SK-N-SH (cell line): ENCODE measurements around the gene IER3IP1. TPM values are rescaled to one million over a fixed set of nuclear protein-coding genes. Genes with fewer than 3 reads are reported as not detected.

Source experiments
- CTCF ChIA-PET: fragments of 300-600, 350-600 bp; formaldehyde crosslinking; extraction: SDS; loops from one replicate; lab custom pipeline; 2021; lab: Yijun Ruan, JAX
- POLR2A ChIA-PET: fragments of 350-600 bp; sonication (Branson Sonifier 250); formaldehyde crosslinking; extraction: SDS; loops from one replicate; lab custom pipeline; 2020; ENCODE audit warnings: antibody characterized with exemption, inconsistent platforms; lab: Yijun Ruan, JAX
- DNase-seq: peaks from one replicate; pipeline ENCODE4 v3.0.0; 2012
- H2AFZ ChIP-seq: fragments of 200-600 bp; sonication (generic); 2 replicates; pipeline ENCODE4 v1.8.1; 2016; ENCODE audit warnings: antibody characterized with exemption, mild to moderate bottlenecking, low read depth
- H3F3A ChIP-seq: fragments of 200-600 bp; sonication (generic); replicated peaks from 2 replicates; pipeline ENCODE3; 2016; ENCODE audit warnings: antibody characterized with exemption, mild to moderate bottlenecking; ENCODE audit not compliant: insufficient read depth
- H3K27ac ChIP-seq, 2 experiments: fragments of 200-500 bp in 1 of 2; fragments of 200-600 bp in 1 of 2; sonication (Bioruptor generic) in 1 of 2; sonication (generic), shearing (Covaris generic) in 1 of 2; 2 replicates each; pipeline versions ENCODE4 v1.5.1 to v1.6.1; 2014 to 2016; ENCODE audit warnings: low read depth in 2 of 2, inconsistent platforms in 1 of 2, low read length in 1 of 2, mild to moderate bottlenecking in 1 of 2, mixed read lengths in 1 of 2
- H3K27me3 ChIP-seq: fragments of 200-600 bp; sonication (generic), shearing (Covaris generic); 2 replicates; pipeline ENCODE4 v1.6.1; 2016; ENCODE audit warnings: mixed run types; ENCODE audit not compliant: insufficient read depth
- H3K36me3 ChIP-seq, 2 experiments: fragments of 200-500 bp in 1 of 2; fragments of 200-600 bp in 1 of 2; sonication (Bioruptor generic) in 1 of 2; sonication (generic) in 1 of 2; replicated peaks in 1 of 2; 2 replicates each; pipeline versions ENCODE3 to v1.5.1; 2014 to 2016; ENCODE audit warnings: low read length in 1 of 2, mild to moderate bottlenecking in 1 of 2; ENCODE audit not compliant: insufficient read depth in 2 of 2, control insufficient read depth in 1 of 2
- H3K4me1 ChIP-seq, 2 experiments: fragments of 200-500 bp in 1 of 2; fragments of 200-600 bp in 1 of 2; sonication (Bioruptor generic) in 1 of 2; sonication (generic), shearing (Covaris generic) in 1 of 2; 2 replicates each; pipeline versions ENCODE4 v1.5.1 to v1.6.1; 2014 to 2016; ENCODE audit warnings: low read depth in 1 of 2, low read length in 1 of 2, mixed run types in 1 of 2; ENCODE audit not compliant: insufficient read depth in 2 of 2, control insufficient read depth in 1 of 2
- H3K4me2 ChIP-seq: fragments of 200-600 bp; sonication (generic), shearing (Covaris generic); 2 replicates; pipeline ENCODE4 v1.6.1; 2017; ENCODE audit warnings: mixed run types
- H3K4me3 ChIP-seq, 2 experiments: fragments of 200-500 bp in 1 of 2; fragments of 200-600 bp in 1 of 2; sonication (Bioruptor generic) in 1 of 2; sonication (generic), shearing (Covaris generic) in 1 of 2; 2 replicates each; pipeline versions ENCODE4 v1.5.1 to v1.8.1; 2014 to 2016; ENCODE audit warnings: low read depth in 2 of 2, inconsistent platforms in 1 of 2, low read length in 1 of 2, mild to moderate bottlenecking in 1 of 2, mixed read lengths in 1 of 2, moderate library complexity in 1 of 2
- H3K79me2 ChIP-seq: fragments of 200-600 bp; sonication (generic); 2 replicates; pipeline ENCODE4 v1.8.1; 2017; ENCODE audit warnings: mild to moderate bottlenecking; ENCODE audit not compliant: insufficient read depth
- H3K9ac ChIP-seq: fragments of 200-600 bp; sonication (generic); 2 replicates; pipeline ENCODE4 v1.6.1; 2017; ENCODE audit warnings: mixed run types
- H3K9me2 ChIP-seq: fragments of 200-600 bp; sonication (generic); 2 replicates; pipeline ENCODE4 v1.6.1; 2017; ENCODE audit warnings: mixed run types
- H3K9me3 ChIP-seq: fragments of 200-600 bp; sonication (generic); 2 replicates; pipeline ENCODE4 v1.6.1; 2017; ENCODE audit warnings: mixed run types, mild to moderate bottlenecking, moderate library complexity
- H4K20me1 ChIP-seq: fragments of 200-600 bp; sonication (generic); 2 replicates; pipeline ENCODE4 v1.6.1; 2017; ENCODE audit warnings: mild to moderate bottlenecking, mixed run types; ENCODE audit not compliant: insufficient read depth
- EZH2phosphoT487 ChIP-seq: fragments of 200-600 bp; sonication (generic); IDR thresholded peaks from 2 replicates; pipeline ENCODE4 v1.6.1; 2017; ENCODE audit warnings: low read depth, mixed run types, mild to moderate bottlenecking, antibody characterized with exemption, moderate library complexity, borderline replicate concordance
- FOSL2 ChIP-seq: IDR thresholded peaks from 2 replicates; pipeline ENCODE4 v1.4.0; 2012; ENCODE audit warnings: low read depth, mild to moderate bottlenecking, moderate library complexity, borderline replicate concordance
- FOXM1 ChIP-seq: IDR thresholded peaks from 2 replicates; pipeline ENCODE4 v1.4.0; 2012; ENCODE audit warnings: low read depth, mild to moderate bottlenecking
- JUND ChIP-seq: IDR thresholded peaks from 2 replicates; pipeline ENCODE4 v1.4.0; 2012
- MEF2A ChIP-seq: IDR thresholded peaks from 2 replicates; pipeline ENCODE4 v1.4.0; 2012; ENCODE audit warnings: low read depth, borderline replicate concordance
- RAD21 ChIP-seq: IDR thresholded peaks from 2 replicates; pipeline ENCODE4 v1.6.1; 2012; ENCODE audit warnings: mild to moderate bottlenecking, low read length
- RCOR1 ChIP-seq: fragments of 150-350 bp; IDR thresholded peaks from 2 replicates; pipeline ENCODE4 v1.6.1; 2017; ENCODE audit warnings: antibody characterized with exemption, low read length
- RFX5 ChIP-seq: IDR thresholded peaks from 2 replicates; pipeline ENCODE4 v1.6.1; 2012; ENCODE audit warnings: mild to moderate bottlenecking, improper control_type of control experiment, low read length
- SIN3A ChIP-seq: IDR thresholded peaks from 2 replicates; pipeline ENCODE4 v1.6.1; 2012; ENCODE audit warnings: low read depth, mild to moderate bottlenecking, low read length, moderate library complexity, borderline replicate concordance
- TCF12 ChIP-seq: IDR thresholded peaks from 2 replicates; pipeline ENCODE4 v1.4.0; 2012
- TEAD4 ChIP-seq: IDR thresholded peaks from 2 replicates; pipeline ENCODE4 v1.4.0; 2012; ENCODE audit warnings: mild to moderate bottlenecking, borderline replicate concordance; ENCODE audit not compliant: insufficient read depth
- YY1 ChIP-seq: IDR thresholded peaks from 2 replicates; pipeline ENCODE4 v1.4.0; 2012; ENCODE audit warnings: low read depth, mild to moderate bottlenecking
- WGBS: methylation state at CpG from one replicate; pipeline ENCODE4 v1.1.6; 2017; ENCODE audit warnings: low lambda C conversion rate; 5-methylcytosine and 5-hydroxymethylcytosine counted together
- polyA plus RNA-seq, 3 experiments: library from polyadenylated mRNA; depleted of rRNA; stranded (reverse); fragments of >200 nt; gene quantifications; 2 replicates each; pipeline ENCODE4 v1.2.3, GENCODE V29; 2012
- TF ChIP-seq, protein P1 (sequence below): IDR thresholded peaks from 2 replicates; pipeline ENCODE4 v1.4.0; 2012; ENCODE audit warnings: low read depth
- TF ChIP-seq, protein P2 (sequence below): IDR thresholded peaks from 2 replicates; pipeline ENCODE4 v1.4.0; 2012; ENCODE audit warnings: low read depth, borderline replicate concordance
- TF ChIP-seq, protein P3 (sequence below): fragments of 150-350 bp; IDR thresholded peaks from 2 replicates; pipeline ENCODE4 v1.6.1; 2016; ENCODE audit warnings: mild to moderate bottlenecking, low read depth, low read length
- TF ChIP-seq, protein P4 (sequence below): IDR thresholded peaks from 2 replicates; pipeline ENCODE4 v1.6.1; 2012; ENCODE audit warnings: mild to moderate bottlenecking, low read depth, low read length, moderate library complexity

The IER3IP1 gene
- polyA plus RNA-seq, 1 of the 3 experiments (the other 2 are of a cell fraction): 13.7 TPM

DNA sequence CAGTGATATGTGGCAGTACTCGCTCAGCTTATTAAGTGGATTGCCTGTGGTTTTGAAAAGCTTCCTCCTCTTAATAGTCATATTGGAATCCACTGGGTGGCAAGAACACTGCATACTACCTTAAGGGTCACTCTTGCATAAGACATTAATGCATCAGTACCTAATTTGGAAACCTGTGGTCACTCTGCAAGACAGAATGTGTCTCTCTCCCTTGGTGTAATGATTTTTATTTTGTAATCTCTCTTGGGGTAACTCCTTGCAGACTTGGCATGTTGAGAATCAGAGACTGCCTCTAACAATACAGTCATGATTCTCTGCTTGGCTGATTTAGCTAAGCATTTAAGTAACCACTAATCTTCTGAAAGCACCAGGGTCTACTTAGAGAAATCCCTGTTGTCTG is 33.0 kb upstream of the IER3IP1 start:
- WGBS: 60% methylated on average over 1 of the region's 1 CpG
- H3K27ac ChIP-seq: no peak overlapping the region
- ChIA-PET POLR2A (interaction anchor here (0.5 to 1.3 kb wide), 2 partner anchors 59 to 494 kb away, joined by 4 read pairs; partner anchors contain the start of gene HDHD2), CTCF (interaction anchor here (0.6 to 6.7 kb wide), 11 partner anchors 10 to 547 kb away, joined by 3 to 83 read pairs (median 4); partner anchors contain the start of gene HDHD2)
- TF ChIP-seq RFX5 (no peak), RCOR1 (no peak), MEF2A (no peak), YY1 (no peak), TEAD4 (no peak), RAD21 (no peak), EZH2phosphoT487 (no peak), FOSL2 (no peak), FOXM1 (no peak), SIN3A (no peak), TCF12 (no peak), JUND (no peak)
- TF ChIP-seq, protein P1, sequence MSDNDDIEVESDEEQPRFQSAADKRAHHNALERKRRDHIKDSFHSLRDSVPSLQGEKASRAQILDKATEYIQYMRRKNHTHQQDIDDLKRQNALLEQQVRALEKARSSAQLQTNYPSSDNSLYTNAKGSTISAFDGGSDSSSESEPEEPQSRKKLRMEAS: no peak
- TF ChIP-seq, protein P2, sequence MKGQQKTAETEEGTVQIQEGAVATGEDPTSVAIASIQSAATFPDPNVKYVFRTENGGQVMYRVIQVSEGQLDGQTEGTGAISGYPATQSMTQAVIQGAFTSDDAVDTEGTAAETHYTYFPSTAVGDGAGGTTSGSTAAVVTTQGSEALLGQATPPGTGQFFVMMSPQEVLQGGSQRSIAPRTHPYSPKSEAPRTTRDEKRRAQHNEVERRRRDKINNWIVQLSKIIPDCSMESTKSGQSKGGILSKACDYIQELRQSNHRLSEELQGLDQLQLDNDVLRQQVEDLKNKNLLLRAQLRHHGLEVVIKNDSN: no peak
- TF ChIP-seq, protein P3, sequence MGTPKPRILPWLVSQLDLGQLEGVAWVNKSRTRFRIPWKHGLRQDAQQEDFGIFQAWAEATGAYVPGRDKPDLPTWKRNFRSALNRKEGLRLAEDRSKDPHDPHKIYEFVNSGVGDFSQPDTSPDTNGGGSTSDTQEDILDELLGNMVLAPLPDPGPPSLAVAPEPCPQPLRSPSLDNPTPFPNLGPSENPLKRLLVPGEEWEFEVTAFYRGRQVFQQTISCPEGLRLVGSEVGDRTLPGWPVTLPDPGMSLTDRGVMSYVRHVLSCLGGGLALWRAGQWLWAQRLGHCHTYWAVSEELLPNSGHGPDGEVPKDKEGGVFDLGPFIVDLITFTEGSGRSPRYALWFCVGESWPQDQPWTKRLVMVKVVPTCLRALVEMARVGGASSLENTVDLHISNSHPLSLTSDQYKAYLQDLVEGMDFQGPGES: no peak
- TF ChIP-seq, protein P4, sequence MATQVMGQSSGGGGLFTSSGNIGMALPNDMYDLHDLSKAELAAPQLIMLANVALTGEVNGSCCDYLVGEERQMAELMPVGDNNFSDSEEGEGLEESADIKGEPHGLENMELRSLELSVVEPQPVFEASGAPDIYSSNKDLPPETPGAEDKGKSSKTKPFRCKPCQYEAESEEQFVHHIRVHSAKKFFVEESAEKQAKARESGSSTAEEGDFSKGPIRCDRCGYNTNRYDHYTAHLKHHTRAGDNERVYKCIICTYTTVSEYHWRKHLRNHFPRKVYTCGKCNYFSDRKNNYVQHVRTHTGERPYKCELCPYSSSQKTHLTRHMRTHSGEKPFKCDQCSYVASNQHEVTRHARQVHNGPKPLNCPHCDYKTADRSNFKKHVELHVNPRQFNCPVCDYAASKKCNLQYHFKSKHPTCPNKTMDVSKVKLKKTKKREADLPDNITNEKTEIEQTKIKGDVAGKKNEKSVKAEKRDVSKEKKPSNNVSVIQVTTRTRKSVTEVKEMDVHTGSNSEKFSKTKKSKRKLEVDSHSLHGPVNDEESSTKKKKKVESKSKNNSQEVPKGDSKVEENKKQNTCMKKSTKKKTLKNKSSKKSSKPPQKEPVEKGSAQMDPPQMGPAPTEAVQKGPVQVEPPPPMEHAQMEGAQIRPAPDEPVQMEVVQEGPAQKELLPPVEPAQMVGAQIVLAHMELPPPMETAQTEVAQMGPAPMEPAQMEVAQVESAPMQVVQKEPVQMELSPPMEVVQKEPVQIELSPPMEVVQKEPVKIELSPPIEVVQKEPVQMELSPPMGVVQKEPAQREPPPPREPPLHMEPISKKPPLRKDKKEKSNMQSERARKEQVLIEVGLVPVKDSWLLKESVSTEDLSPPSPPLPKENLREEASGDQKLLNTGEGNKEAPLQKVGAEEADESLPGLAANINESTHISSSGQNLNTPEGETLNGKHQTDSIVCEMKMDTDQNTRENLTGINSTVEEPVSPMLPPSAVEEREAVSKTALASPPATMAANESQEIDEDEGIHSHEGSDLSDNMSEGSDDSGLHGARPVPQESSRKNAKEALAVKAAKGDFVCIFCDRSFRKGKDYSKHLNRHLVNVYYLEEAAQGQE: no peak
- no peak overlapping the region for H3K4me3 ChIP-seq
- no peaks in the 10 kb centered on the region for H3K27me3 ChIP-seq
- H4K20me1 ChIP-seq: no peaks in the 10 kb centered on the region
- no peak overlapping the region for H3K9ac ChIP-seq
- H2AFZ ChIP-seq: no peak overlapping the region
- DNase-seq: no peak
- H3K9me2 ChIP-seq: no peaks in the 10 kb centered on the region
- H3K4me1 ChIP-seq: peaks cover 0 to 7% of the 10 kb centered on the region in 2 experiments; a peak in 2 of 4 replicates
- H3F3A ChIP-seq: no peaks in the 10 kb centered on the region
- H3K36me3 ChIP-seq: no peaks in the 10 kb centered on the region
- H3K9me3 ChIP-seq: no peaks in the 10 kb centered on the region
- H3K4me2 ChIP-seq: no peak overlapping the region
- no peaks in the 10 kb centered on the region for H3K79me2 ChIP-seq
